NCI-H774 (cell line): ENCODE results near the gene AFAP1.

Experiments
- DNase-seq: peaks from one replicate; lab custom pipeline; 2025; lab: John Stamatoyannopoulos, UW

Gene AFAP1

DNA sequence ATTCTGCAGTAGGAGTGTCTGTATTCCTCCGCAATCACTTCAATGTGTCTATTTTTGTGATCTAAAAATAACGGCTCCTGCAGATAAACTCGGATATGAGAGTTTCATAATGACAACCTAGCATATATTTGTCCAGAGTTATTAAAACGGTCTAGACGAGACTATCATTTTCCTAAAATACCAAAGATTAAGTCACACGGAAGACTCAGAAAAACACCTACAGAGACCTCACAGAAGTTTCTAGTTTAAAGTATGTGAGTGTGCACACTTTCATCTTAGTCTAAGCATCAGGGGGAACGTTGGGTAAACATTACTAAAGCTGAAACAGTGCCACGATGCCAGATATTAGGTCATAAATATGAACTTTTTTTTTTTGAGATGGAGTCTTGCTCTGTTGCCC is 156.9 kb downstream of the AFAP1 start:
- DNase-seq: no peak

DNA sequence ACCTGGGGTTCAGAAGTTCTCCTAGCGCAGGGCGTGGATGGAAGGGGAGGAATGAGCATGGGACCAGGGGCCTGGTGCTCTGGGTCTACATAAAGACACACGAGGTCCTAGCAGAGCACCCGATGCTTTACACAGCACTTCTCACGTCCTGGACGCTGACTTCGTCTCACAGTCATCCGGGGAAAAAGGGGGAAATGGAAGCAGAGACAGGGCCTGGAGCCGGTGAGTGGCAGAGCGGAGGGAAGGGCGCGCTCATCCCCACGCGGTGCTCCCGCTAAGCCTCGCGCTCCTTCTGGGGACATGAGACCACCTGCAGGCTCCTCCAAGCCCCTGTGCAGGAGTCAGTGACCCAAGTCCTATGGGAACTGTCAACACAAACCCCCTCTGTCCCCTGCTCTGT is 157.7 kb downstream of the AFAP1 start:
- DNase-seq: no peak

- DNase-seq: no peak
These were observed 158.3 kb downstream of the AFAP1 start for GRCh38 chr4:7781366-7781765.

DNA sequence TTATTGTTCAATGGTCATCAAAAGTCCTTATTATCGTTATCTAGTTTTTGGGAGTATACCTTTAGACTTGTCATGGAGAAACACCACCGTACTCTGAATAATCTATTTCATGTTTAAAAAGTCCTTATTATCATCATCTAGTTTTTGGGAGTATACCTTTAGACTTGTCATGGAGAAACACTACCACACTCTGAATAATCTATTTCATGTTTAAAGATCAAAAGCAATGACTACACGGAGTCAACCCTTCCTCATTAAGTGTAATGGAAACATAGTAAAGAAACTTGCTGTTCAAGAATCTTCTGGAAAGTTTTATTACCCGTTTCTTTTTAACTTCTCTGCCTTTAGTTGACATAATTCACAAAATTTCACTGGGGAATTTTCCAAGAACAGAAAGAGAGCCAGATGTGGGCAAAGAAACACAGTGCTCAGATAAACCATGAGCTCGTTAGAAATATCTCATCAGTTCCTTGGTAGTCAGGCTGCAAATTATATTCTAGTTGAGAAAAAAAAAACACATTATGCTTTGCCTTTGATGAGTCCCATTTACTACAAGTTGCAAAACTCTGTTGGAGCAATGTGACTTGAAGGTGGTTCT is 158.8 kb downstream of the AFAP1 start:
- no peak for DNase-seq

DNA sequence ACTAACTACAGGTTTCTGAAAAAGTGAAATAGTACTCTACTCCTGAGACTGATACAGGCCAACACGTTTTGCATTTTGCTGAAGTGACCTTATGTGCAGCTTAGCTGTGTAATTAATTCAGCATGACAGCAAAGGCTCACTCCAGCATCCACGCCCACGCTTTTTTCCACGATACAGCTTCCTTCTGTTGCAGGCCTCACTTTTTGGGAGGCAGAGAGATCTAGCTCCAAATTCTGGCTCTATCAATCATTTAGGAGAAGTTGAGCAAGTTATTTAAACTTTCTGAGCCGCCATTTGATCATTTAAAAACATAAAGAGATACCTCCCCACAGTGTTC is 160.3 kb downstream of the AFAP1 start:
- DNase-seq: no peak

- DNase-seq: no peak
These were observed 160.9 kb downstream of the AFAP1 start for GRCh38 chr4:7778510-7779431.

DNA sequence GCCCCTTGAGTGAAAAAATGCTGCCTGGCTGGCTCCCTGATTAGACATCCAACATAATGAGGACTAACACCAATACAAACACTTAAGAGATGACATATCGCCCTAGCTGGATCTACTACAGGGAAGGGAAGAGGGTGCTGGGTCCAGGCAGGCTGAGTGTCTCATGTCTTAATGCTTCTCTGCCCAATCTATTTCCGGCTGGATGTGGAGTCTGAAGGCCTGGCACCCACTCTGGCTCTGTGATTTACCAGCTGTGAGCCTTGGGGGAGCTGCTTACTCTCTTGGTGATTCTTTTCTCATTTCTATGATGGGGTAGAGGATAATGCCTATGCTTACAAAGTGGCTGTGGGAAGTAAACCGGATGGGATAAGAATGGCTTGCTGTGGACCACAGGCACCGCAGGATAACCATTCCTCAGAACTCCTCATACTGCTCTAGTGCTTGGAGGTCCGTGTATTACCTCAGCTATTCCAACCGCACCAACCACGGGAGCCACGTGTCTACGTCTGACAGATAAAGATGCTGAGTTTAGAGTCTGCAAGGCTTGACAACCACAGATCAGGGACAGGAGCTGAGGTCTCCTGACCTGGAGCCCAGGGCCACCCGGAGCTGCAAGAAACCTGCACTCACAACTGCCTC is 161.7 kb downstream of the AFAP1 start:
- no peak for DNase-seq

DNA sequence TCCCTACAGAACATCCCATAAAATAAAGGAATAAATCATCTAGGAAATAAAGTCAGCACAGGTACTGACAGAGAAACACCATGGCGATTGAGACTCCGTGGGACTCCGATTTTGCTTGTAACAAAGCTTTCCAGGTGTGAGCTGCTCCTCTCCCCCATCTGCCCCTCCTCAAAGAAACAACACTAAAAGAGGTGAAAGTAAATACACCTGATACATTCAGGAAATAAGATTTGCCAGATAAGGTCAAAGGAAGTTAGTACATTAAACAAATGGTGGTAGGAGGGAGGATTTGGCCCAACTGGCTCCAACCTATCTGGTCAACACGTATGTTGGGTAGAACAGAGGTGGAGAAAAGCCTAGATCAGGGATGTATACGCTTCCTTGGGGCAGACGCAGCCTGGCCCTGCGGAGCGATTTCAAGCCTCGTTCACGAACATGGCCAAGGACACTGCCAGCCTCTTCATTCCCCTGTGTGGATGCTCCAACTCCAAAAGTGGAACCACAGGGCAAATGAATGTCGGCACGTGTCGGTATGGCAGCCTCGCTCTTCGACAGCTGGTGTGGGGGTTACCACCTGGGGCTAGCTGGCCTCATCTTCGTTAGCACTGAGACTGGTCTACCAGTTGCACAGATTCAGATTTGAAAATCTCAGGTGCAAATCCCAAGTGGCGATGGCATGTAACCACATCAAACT is 162.5 kb downstream of the AFAP1 start:
- peak; percentile 3 for DNase-seq

DNA sequence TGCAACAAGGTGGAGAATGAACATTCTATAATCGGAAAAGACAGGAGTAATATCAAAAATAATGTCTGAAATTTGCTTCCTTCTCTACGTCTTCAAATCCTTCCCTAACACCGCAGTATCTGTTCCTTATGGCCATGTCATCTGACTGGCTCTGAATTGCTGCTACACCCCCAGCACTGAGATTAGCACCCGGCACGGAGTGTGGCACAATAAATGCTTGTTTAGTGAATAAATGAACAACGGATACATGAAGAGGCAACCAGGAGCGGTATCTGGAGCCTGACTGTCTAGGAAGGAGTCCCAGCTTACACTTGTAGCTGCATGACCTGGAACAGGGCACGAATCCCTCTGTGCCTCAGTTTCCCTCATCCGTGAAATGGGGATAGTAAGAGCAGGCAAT is 164.3 kb downstream of the AFAP1 start:
- DNase-seq: no peak

DNA sequence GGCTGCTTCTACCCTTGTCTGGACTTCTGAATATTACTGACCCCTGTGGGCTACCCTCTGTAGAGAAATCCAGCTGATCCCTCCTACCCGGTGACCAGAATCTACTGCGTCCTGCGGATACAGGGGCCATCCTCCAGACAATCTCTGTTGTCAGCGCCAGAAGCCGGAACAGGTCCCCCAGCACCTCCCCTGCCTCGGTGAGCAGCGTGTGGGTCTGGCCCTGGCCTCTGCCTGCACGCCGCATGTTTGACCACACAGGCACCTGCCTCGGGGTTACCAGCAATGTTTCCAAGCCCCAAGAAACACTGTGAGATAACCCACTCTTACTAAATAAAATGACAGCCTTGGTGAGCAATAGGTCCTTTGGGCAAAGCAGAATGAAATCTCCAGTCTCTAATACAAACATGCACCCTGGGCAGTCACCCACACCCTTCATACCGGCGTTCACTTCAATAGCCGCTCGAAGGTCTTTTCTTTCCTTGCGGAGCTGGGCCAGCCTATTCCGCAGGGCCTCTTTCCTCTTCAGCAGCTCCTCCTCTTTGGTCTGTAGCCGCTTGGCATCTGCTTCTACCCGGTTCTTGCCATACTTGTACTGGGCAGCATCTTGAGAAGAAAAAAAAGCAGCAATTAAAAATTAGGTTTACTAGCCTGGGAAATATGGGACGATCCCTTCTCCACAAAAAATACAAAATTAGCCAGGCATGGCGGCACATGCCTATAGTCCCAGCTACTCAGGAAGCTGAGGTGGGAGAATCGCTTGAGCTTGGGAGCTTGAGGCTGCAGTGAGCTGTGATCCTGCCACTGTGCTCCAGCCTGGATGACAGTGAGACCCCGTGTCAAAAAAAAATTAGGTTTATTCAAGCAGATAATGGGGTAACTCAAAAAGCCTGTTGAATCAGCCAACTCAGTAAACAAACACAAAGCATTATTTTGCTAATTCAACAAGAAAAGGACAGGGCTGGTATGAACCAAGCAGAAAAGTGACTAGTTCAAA is 165.1 kb downstream of the AFAP1 start:
- DNase-seq: no peak

DNA sequence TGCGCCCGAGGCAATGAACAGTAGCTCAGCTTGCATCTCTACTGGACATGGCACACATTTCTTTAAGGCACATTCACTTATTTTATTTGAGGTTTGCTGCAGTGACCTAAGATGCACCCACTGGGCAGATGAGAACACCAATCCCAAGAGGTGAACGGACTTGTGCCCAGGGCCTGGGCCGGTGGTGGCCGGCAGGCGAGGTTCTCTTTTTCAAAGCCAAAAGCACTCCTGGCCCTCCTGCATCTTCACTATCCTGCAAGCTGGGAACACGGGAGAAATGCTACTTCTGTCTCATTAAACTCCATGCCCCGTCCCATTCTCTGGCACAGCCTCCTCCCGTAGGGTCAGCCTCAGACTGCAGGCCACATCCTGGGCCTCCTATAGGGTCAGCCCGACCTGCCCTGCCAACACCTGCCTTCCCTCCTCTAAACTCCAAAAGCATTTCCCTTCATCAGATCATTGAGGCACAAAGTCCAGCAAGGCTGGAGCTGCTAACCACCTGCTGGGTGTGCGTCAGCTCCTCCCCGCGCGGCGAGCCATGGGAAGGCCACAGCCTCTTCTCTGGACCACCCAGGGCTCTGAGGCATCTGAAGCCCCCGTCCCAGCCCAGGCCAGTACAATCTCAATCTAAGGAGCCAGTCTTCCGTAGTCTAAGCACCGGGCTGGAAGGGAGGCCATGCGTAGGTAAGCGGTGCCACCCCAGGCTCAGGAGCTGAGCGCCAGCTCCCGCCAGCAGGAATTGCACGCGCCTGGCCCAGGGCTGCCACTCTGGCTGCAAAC is 166.1 kb downstream of the AFAP1 start:
- no peak for DNase-seq

GRCh38 chr4:7772711-7773385 is 166.8 kb downstream of the AFAP1 start:
- DNase-seq: no peak

GRCh38 chr4:7771541-7772507 is 167.8 kb downstream of the AFAP1 start:
- DNase-seq: no peak

DNA sequence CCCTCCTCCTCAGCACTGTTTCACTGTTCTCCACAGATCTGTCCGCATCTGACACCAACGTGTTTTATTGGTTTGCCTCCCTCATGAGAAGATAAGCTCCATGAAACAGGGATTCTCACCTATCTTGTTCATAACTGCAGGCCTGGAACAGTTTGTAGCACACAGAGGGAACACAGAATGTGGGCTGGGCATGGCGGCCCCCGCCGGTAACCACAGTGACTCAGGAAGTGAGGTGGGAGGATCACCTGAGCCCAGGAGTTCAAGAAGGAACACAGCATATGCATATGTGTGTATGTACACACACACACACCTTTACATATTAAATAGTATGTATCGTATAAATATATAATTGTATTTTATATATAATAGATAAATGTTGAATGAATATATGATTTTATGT is 168.6 kb downstream of the AFAP1 start:
- DNase-seq: no peak

GRCh38 chr4:7770224-7771050 is 169.2 kb downstream of the AFAP1 start:
- no peak for DNase-seq

DNA sequence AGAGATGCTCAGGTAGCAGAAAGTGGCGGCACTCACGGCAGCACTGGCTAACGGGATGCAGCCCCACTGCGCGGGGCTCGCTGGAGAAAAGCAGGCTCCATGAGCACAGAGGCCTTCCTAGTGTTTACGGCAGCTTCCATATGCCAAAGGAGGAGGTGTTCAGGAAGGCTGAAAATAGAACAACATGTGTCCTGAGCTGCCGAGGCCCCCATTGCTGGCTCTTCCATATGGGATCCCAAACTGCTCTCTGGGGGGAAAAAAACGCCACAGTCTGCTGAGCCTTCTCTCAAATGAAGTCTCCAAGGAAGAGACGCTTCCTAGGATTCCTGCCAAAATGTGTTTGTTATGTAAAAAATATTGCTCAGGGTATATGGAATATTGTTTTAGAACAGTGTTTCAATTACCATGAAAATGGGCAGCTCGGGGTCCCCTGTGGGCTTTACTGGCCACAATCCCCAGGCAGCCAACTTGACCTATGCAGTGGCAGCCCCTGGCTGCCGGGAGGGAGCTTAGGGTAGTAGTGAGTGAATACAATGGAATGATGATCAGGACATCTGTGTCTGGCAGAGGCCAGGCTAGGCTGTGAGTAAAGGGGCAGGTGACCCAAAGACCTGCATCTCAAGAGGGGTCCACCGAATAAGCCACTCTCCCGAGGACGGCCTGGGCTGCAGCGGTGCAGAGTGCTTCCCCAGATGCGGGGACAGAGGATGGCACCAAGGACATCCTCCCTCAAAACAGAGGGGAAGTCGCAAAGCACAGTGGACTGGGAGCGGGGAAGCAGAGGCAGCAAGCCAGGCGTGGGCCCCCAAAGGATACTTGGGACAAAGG is 170.1 kb downstream of the AFAP1 start:
- no peak for DNase-seq

- DNase-seq: no peak
These were observed 170.9 kb downstream of the AFAP1 start for GRCh38 chr4:7768736-7769135.
